Coronary artery (tissue), 2 donors: ENCODE data around the gene TCF15.

Experiments used
- DNase-seq: peaks from one replicate; pipeline ENCODE4 v3.0.0-alpha.2; 2017; ENCODE audit warnings: low spot score
- H3K27ac ChIP-seq, 2 donors: fragments of 200-600 bp; sonication (generic); one replicate each; pipeline ENCODE4 v1.5.1; 2016 to 2019
- H3K4me3 ChIP-seq: fragments of 200-600 bp; sonication (generic); 2 replicates; pipeline ENCODE4 v1.5.1; 2016; ENCODE audit warnings: mild to moderate bottlenecking, moderate library complexity
- CTCF ChIP-seq: fragments of 200-600 bp; sonication (generic); IDR thresholded peaks from one replicate; pipeline ENCODE4 v1.5.1; 2019; ENCODE audit warnings: antibody characterized with exemption

TCF15 gene

GRCh38 chr20:631101-631500 lies 21.0 kb upstream of the TCF15 start:
- Histone ChIP-seq H3K4me3 (no peak overlapping the region), H3K27ac (no peak overlapping the region)
- TF ChIP-seq CTCF, result no peak
- DNase-seq, result no peak

- Histone ChIP-seq H3K4me3 (no peak overlapping the region), H3K27ac (no peak overlapping the region)
- no peak for DNase-seq
- TF ChIP-seq CTCF, result no peak
These were observed 16.5 kb upstream of the TCF15 start for GRCh38 chr20:626579-626978.

GRCh38 chr20:625360-625932 lies 15.3 kb upstream of the TCF15 start:
- Histone ChIP-seq H3K27ac (no peak overlapping the region), H3K4me3 (no peak overlapping the region)
- DNase-seq, result no peak
- TF ChIP-seq CTCF, result no peak

GRCh38 chr20:623704-624103 lies 13.6 kb upstream of the TCF15 start:
- Histone ChIP-seq H3K27ac (no peak overlapping the region), H3K4me3 (no peak overlapping the region)
- no peak for TF ChIP-seq CTCF
- DNase-seq, result no peak

- H3K4me3 ChIP-seq, result no peak overlapping the region
- H3K27ac ChIP-seq, result no peak overlapping the region
- TF ChIP-seq CTCF, result no peak
- no peak for DNase-seq
These were observed 12.9 kb upstream of the TCF15 start for GRCh38 chr20:623021-623420.

- no peak for TF ChIP-seq CTCF
- no peak overlapping the region for H3K4me3 ChIP-seq
- DNase-seq, result no peak
- no peak overlapping the region for H3K27ac ChIP-seq
These were observed 12.1 kb upstream of the TCF15 start for GRCh38 chr20:622161-622560.

GRCh38 chr20:621125-621756 lies 11.1 kb upstream of the TCF15 start:
- Histone ChIP-seq H3K4me3 (no peak overlapping the region), H3K27ac (no peak overlapping the region)
- no peak for DNase-seq
- TF ChIP-seq CTCF, result no peak
